GM23338 (cell line): Measurements from ENCODE around the gene FAM53B. TPM values are rescaled to one million over a fixed set of nuclear protein-coding genes. Genes with fewer than 3 reads are reported as not detected.

ENCODE experiments used
- ATAC-seq: fragments of 200-7000 bp; cut with Tn5 transposase; 3 replicates; pipeline ENCODE4 v1.9.1; 2020
- DNase-seq: peaks from one replicate; pipeline ENCODE4 v3.0.0-alpha.2; 2015; ENCODE audit warnings: low spot score
- H2AFZ ChIP-seq: fragments of 200-600 bp; sonication (generic); 2 replicates; pipeline ENCODE4 v1.8.0; 2016; ENCODE audit warnings: antibody characterized with exemption, mild to moderate bottlenecking, moderate library complexity
- H3F3A ChIP-seq: fragments of 200-600 bp; sonication (generic); replicated peaks from 2 replicates; pipeline ENCODE4 v1.8.0; 2017; ENCODE audit warnings: antibody characterized with exemption, mixed run types, low read depth
- H3K27ac ChIP-seq: fragments of 200-600 bp; sonication (generic); 2 replicates; pipeline ENCODE4 v1.6.1; 2016; ENCODE audit warnings: low read depth
- H3K27me3 ChIP-seq: fragments of 200-600 bp; sonication (generic); 2 replicates; pipeline ENCODE4 v1.8.0; 2016; ENCODE audit warnings: mild to moderate bottlenecking, mixed run types, moderate library complexity; ENCODE audit not compliant: insufficient read depth
- H3K36me3 ChIP-seq: fragments of 200-600 bp; sonication (generic); 2 replicates; pipeline ENCODE4 v1.8.0; 2016; ENCODE audit warnings: mild to moderate bottlenecking; ENCODE audit not compliant: insufficient read depth
- H3K4me1 ChIP-seq: fragments of 200-600 bp; sonication (generic); 2 replicates; pipeline ENCODE4 v1.8.0; 2016; ENCODE audit warnings: mild to moderate bottlenecking, moderate library complexity; ENCODE audit not compliant: insufficient read depth
- H3K4me2 ChIP-seq: fragments of 200-600 bp; sonication (generic); 2 replicates; pipeline ENCODE4 v1.7.1; 2017; ENCODE audit warnings: mixed run types
- H3K4me3 ChIP-seq: fragments of 200-600 bp; sonication (generic); 2 replicates; pipeline ENCODE4 v1.6.1; 2016; ENCODE audit warnings: mixed run types
- H3K79me2 ChIP-seq: fragments of 200-600 bp; sonication (generic); replicated peaks from 2 replicates; pipeline ENCODE4 v1.8.0; 2017; ENCODE audit warnings: mild to moderate bottlenecking; ENCODE audit not compliant: insufficient read depth
- H3K9me2 ChIP-seq: fragments of 200-600 bp; sonication (generic); 2 replicates; pipeline ENCODE4 v1.8.0; 2017; ENCODE audit not compliant: insufficient read depth
- H4K20me1 ChIP-seq: fragments of 200-600 bp; sonication (generic); replicated peaks from 2 replicates; pipeline ENCODE4 v1.8.0; 2017; ENCODE audit warnings: mild to moderate bottlenecking; ENCODE audit not compliant: insufficient read depth
- H3K27ac Mint-ChIP-seq: 2 replicates; pipeline ENCODE4 v1.8.0; 2020; ENCODE audit warnings: inconsistent platforms, mild to moderate bottlenecking, moderate library complexity, mixed read lengths
- H3K27me3 Mint-ChIP-seq: 3 replicates; pipeline ENCODE4 v1.8.0; 2022; ENCODE audit warnings: low read depth, mild to moderate bottlenecking, moderate library complexity, mixed read lengths, inconsistent platforms; ENCODE audit not compliant: insufficient read depth, poor library complexity
- H3K36me3 Mint-ChIP-seq: 3 replicates; pipeline ENCODE4 v1.8.0; 2021; ENCODE audit warnings: low read depth, mild to moderate bottlenecking, inconsistent platforms, moderate library complexity, mixed read lengths
- H3K4me1 Mint-ChIP-seq: 3 replicates; pipeline ENCODE4 v1.8.0; 2020; ENCODE audit warnings: mild to moderate bottlenecking, inconsistent platforms, mixed read lengths
- H3K4me3 Mint-ChIP-seq: 3 replicates; pipeline ENCODE4 v1.8.0; 2021; ENCODE audit warnings: moderate library complexity, mild to moderate bottlenecking, inconsistent platforms, mixed read lengths
- H3K9me3 Mint-ChIP-seq: 3 replicates; pipeline ENCODE4 v1.8.0; 2020; ENCODE audit warnings: moderate library complexity, mild to moderate bottlenecking, inconsistent platforms, mixed read lengths
- CTCF ChIP-seq, 2 experiments: fragments of 200-600 bp in 1 of 2; sonication (generic) in 1 of 2; conservative IDR thresholded peaks; 2 replicates each; pipeline versions ENCODE4 v1.5.1 to v1.6.1; 2016 to 2017; ENCODE audit warnings: antibody characterized with exemption in 2 of 2, low read depth in 2 of 2, mild to moderate bottlenecking in 2 of 2, moderate library complexity in 1 of 2
- NANOG ChIP-seq: IDR thresholded peaks from 2 replicates; pipeline ENCODE4 v1.6.1; 2016; ENCODE audit warnings: antibody characterized with exemption, borderline replicate concordance
- POLR2AphosphoS5 ChIP-seq: IDR thresholded peaks from 2 replicates; pipeline ENCODE4 v1.6.1; 2016; ENCODE audit warnings: antibody characterized with exemption, low read depth
- ZNF462 ChIP-seq: fragments of 250-450 bp; sonication (Bioruptor Pico); IDR thresholded peaks from 2 replicates; pipeline ENCODE4 v1.5.0; 2020; ENCODE audit warnings: mild to moderate bottlenecking, moderate library complexity
- polyA plus RNA-seq: library from polyadenylated mRNA; unstranded; fragments of >200 nt; fragmentation: Nextera tagmentation; extraction: Ambion mirVana; gene quantifications from 2 replicates; pipeline ENCODE4 v1.2.1, GENCODE V29; 2016
- total RNA-seq: library from RNA; depleted of rRNA; stranded (reverse); fragments of >200 nt; shearing (Covaris generic); gene quantifications from 2 replicates; pipeline ENCODE4 v1.2.3, GENCODE V29; 2014

The FAM53B gene
- total and polyA plus RNA-seq, 2 experiments from 2014 or later, result 3.0 to 20.3 TPM

- TF ChIP-seq CTCF (conservative IDR thresholded peaks at IDR 0.05; ENCODE audit: low read depth in 2 of 2) (no peak), POLR2AphosphoS5 (no peak), ZNF462 (no peak)
Measured at GRCh38 chr10:124645467-124646095, 98.6 kb downstream of the FAM53B start (continued).

- no peaks in the 10 kb centered on the region for H3K4me1 ChIP-seq
Measured at GRCh38 chr10:124644771-124645415, 99.3 kb downstream of the FAM53B start.

More at GRCh38 chr10:124644771-124645415, 99.3 kb downstream of the FAM53B start:
- H3K4me2 ChIP-seq, result no peak overlapping the region
- H3K36me3 Mint-ChIP-seq, result no peaks in the 10 kb centered on the region; the same call in 2 of the 3 replicates
- 0 out of 2 replicates have a peak overlapping the region, but pooled peaks have one; percentile 39 for H3K27ac Mint-ChIP-seq
- H3K27ac ChIP-seq, result no peak overlapping the region
- H3K4me1 Mint-ChIP-seq, result peaks cover 26% of the 10 kb centered on the region
- H4K20me1 ChIP-seq, result no peaks in the 10 kb centered on the region
- H3K4me3 ChIP-seq, result no peak overlapping the region
- H3K9me3 Mint-ChIP-seq, result no peaks in the 10 kb centered on the region; the same call in 2 of the 3 replicates
- TF ChIP-seq CTCF (conservative IDR thresholded peaks at IDR 0.05; ENCODE audit: low read depth in 2 of 2) (peak; percentile 24 to 76; a peak in 3 of 4 replicates), NANOG (no peak)
- H3K27me3 Mint-ChIP-seq, result peaks cover 3% of the 10 kb centered on the region
- ATAC-seq, result peak; percentile 47
- H3F3A ChIP-seq, result no peaks in the 10 kb centered on the region
- no peak overlapping the region for H3K4me3 Mint-ChIP-seq
- no peak overlapping the region for H2AFZ ChIP-seq
- no peaks in the 10 kb centered on the region for H3K9me2 ChIP-seq
- DNase-seq, result peak; percentile 48
- H3K79me2 ChIP-seq, result no peaks in the 10 kb centered on the region
- H3K36me3 ChIP-seq, result no peaks in the 10 kb centered on the region
- no peaks in the 10 kb centered on the region for H3K27me3 ChIP-seq
